Measurements from ENCODE around the gene FBXW7.
"Not testable (repeated sequence)": the region's sequence is repeated elsewhere in the genome, so short reads cannot be mapped to it uniquely, and the experiment has no call there.

Gene FBXW7

GRCh38 chr4:152535903-152536544 lies at the start of gene FBXW7:
FBXW7 (minus strand) TSS chr4:152536092; CDS start chr4:152411803, 124,289 bp downstream.
- DNase-seq (ENCODE audit: insufficient read length, low spot score): peak; percentile 84
- no peak for FAIRE-seq

GRCh38 chr4:152585023-152585441 lies 49.1 kb upstream of the FBXW7 start:
- FAIRE-seq (peak; percentile 90), DNase-seq (ENCODE audit: insufficient read length, low spot score) (peak; percentile 36)

- FAIRE-seq (no peak), DNase-seq (ENCODE audit: insufficient read length, low spot score) (no peak)
Observed at GRCh38 chr4:152581536-152582160, 45.8 kb upstream of the FBXW7 start.

GRCh38 chr4:152579916-152580315 lies 44.0 kb upstream of the FBXW7 start:
- no peak for DNase-seq (ENCODE audit: insufficient read length, low spot score)
- no peak for FAIRE-seq

GRCh38 chr4:152579107-152579764 lies 43.3 kb upstream of the FBXW7 start:
- FAIRE-seq (no peak), DNase-seq (ENCODE audit: insufficient read length, low spot score) (no peak)

- no peak for DNase-seq (ENCODE audit: insufficient read length, low spot score)
- FAIRE-seq: no peak
Observed at GRCh38 chr4:152578670-152579069, 42.8 kb upstream of the FBXW7 start.

GRCh38 chr4:152577708-152578396 lies 42.0 kb upstream of the FBXW7 start:
- DNase-seq (ENCODE audit: insufficient read length, low spot score): no peak
- FAIRE-seq: peak; percentile 75

GRCh38 chr4:152575533-152575932 lies 39.6 kb upstream of the FBXW7 start:
- DNase-seq (ENCODE audit: insufficient read length, low spot score): no peak
- FAIRE-seq: no peak

GRCh38 chr4:152573861-152574260 lies 38.0 kb upstream of the FBXW7 start:
- DNase-seq (ENCODE audit: insufficient read length, low spot score) (no peak), FAIRE-seq (no peak)

GRCh38 chr4:152572417-152573086 lies 36.7 kb upstream of the FBXW7 start:
- peak; percentile 62 for FAIRE-seq

GRCh38 chr4:152571770-152572169 lies 35.9 kb upstream of the FBXW7 start:
- FAIRE-seq (peak; percentile 14), DNase-seq (ENCODE audit: insufficient read length, low spot score) (no peak)

More at GRCh38 chr4:152572417-152573086, 36.7 kb upstream of the FBXW7 start:
- no peak for DNase-seq (ENCODE audit: insufficient read length, low spot score)

GRCh38 chr4:152571296-152571695 lies 35.4 kb upstream of the FBXW7 start:
- DNase-seq (ENCODE audit: insufficient read length, low spot score) (no peak), FAIRE-seq (no peak)

GRCh38 chr4:152565333-152565732 lies 29.4 kb upstream of the FBXW7 start:
- DNase-seq (ENCODE audit: insufficient read length, low spot score) (no peak), FAIRE-seq (peak; percentile 62)

- DNase-seq (ENCODE audit: insufficient read length, low spot score) (no peak), FAIRE-seq (no peak)
Observed at GRCh38 chr4:152564336-152564735, 28.4 kb upstream of the FBXW7 start.

GRCh38 chr4:152563209-152563608 lies 27.3 kb upstream of the FBXW7 start:
- FAIRE-seq (peak; percentile 56), DNase-seq (ENCODE audit: insufficient read length, low spot score) (no peak)

GRCh38 chr4:152559641-152560040 lies 23.7 kb upstream of the FBXW7 start:
- no peak for DNase-seq (ENCODE audit: insufficient read length, low spot score)
- FAIRE-seq: peak; percentile 87

GRCh38 chr4:152558396-152558795 lies 22.5 kb upstream of the FBXW7 start:
- DNase-seq (ENCODE audit: insufficient read length, low spot score): no peak
- peak; percentile 35 for FAIRE-seq

- no peak for DNase-seq (ENCODE audit: insufficient read length, low spot score)
- FAIRE-seq: peak; percentile 4
Observed at GRCh38 chr4:152556834-152557233, 20.9 kb upstream of the FBXW7 start.

GRCh38 chr4:152556283-152556682 lies 20.4 kb upstream of the FBXW7 start:
- peak; percentile 98 for FAIRE-seq
- no peak for DNase-seq (ENCODE audit: insufficient read length, low spot score)

- FAIRE-seq (no peak), DNase-seq (ENCODE audit: insufficient read length, low spot score) (no peak)
Observed at GRCh38 chr4:152554742-152555141, 18.9 kb upstream of the FBXW7 start.

GRCh38 chr4:152550687-152551086 lies 14.8 kb upstream of the FBXW7 start:
- DNase-seq (ENCODE audit: insufficient read length, low spot score): not testable (repeated sequence)
- FAIRE-seq: peak; percentile 85
